Vagina (tissue), 2 donors: ENCODE measurements around the gene KDM4C.

ENCODE experiments used
- POLR2A ChIP-seq, 2 donors: fragments of 450-650 bp; IDR thresholded peaks; one replicate each; pipeline ENCODE4 v1.6.1; 2017; ENCODE audit warnings: antibody characterized with exemption in 2 of 2, mild to moderate bottlenecking in 2 of 2, moderate library complexity in 2 of 2
- POLR2AphosphoS5 ChIP-seq, 2 donors: sonication (generic); formaldehyde crosslinking; IDR thresholded peaks; one replicate each; pipeline ENCODE4 v1.9.0; 2017; ENCODE audit warnings: antibody characterized with exemption in 2 of 2, mild to moderate bottlenecking in 2 of 2, low read depth in 1 of 2; ENCODE audit not compliant: insufficient read depth in 1 of 2
- TF ChIP-seq, protein P1 (sequence below), 3 experiments: fragments of 450-650 bp in 2 of 3; fragments of 200-600 bp in 1 of 3; sonication (generic) in 1 of 3; IDR thresholded peaks; one replicate each; pipeline ENCODE4 v1.5.1; 2017 to 2019; ENCODE audit warnings: antibody characterized with exemption in 3 of 3, mild to moderate bottlenecking in 2 of 3, moderate library complexity in 2 of 3

DNA sequence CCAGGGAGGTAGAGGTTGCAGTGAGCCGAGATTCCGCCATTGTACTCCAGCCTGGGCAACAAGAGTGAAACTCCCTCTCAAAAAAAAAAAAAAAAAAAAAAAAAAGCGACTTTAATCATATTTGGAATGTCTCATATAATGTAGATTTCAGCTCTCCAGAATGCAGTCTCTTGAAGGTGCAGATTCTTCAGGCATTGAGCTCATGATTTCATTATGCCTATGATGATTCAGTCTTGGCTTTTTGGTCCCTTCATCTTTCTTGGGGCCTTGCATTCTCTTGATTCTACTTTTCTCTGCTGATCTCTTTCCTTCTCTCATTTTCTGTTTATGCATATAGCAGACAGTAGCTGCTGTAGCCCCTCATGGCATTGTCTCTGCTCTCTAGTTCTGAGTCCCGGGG lies 22.9 kb downstream of the KDM4C start:
- TF ChIP-seq POLR2A (IDR thresholded peaks at IDR 0.05), result no peak
- TF ChIP-seq, protein P1, sequence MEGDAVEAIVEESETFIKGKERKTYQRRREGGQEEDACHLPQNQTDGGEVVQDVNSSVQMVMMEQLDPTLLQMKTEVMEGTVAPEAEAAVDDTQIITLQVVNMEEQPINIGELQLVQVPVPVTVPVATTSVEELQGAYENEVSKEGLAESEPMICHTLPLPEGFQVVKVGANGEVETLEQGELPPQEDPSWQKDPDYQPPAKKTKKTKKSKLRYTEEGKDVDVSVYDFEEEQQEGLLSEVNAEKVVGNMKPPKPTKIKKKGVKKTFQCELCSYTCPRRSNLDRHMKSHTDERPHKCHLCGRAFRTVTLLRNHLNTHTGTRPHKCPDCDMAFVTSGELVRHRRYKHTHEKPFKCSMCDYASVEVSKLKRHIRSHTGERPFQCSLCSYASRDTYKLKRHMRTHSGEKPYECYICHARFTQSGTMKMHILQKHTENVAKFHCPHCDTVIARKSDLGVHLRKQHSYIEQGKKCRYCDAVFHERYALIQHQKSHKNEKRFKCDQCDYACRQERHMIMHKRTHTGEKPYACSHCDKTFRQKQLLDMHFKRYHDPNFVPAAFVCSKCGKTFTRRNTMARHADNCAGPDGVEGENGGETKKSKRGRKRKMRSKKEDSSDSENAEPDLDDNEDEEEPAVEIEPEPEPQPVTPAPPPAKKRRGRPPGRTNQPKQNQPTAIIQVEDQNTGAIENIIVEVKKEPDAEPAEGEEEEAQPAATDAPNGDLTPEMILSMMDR (IDR thresholded peaks at IDR 0.05), result no peak
- no peak for TF ChIP-seq POLR2AphosphoS5 (IDR thresholded peaks at IDR 0.05; ENCODE audit: insufficient read depth in 1 of 2, low read depth in 1 of 2)
